Erythroblast (primary cell): ENCODE measurements around the gene PCBP3.

Experiments used
- DNase-seq, 2 experiments: peaks; one replicate each; lab custom pipeline; 2025; lab: John Stamatoyannopoulos, UW
- GATA1 ChIP-seq: IDR thresholded peaks from 2 replicates; pipeline ENCODE4 v1.6.1; 2011; ENCODE audit warnings: low read depth, mild to moderate bottlenecking, control low read depth, low read length, moderate library complexity
- POLR2A ChIP-seq: IDR thresholded peaks from 2 replicates; pipeline ENCODE4 v1.6.1; 2011; ENCODE audit warnings: mild to moderate bottlenecking, low read length

Gene PCBP3

DNA sequence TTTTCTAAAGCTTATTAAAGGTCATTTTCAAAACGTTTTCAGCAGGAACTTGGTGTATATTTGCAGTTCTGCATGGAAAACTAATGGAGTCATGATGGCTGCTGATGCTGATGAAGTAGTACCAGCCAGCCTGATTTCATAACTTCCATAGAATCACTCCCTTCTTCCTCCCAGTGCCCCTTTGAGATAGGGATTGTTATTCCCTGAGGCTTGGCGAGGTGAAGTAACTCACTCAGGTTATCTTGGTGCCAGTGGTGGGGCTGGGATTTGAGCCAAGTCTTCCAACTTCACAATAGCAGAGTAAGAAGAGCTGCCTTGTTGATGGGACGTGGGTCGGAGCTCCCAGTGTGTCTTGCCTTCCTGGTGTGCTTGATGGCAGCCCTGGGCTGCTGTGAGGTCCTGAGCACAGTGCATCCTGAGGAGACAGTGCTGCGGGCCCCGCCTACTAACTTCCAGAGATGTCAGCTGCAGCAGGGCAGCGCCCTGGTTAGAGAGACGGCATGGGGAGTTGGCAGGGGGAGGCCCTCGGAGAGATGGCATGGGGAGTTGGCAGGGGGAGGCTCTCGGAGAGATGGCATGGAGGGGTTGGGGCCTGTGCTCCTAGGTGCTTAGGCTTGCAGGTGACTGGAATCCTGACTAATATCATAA is 92.6 kb downstream of the PCBP3 start:
- no peak for TF ChIP-seq POLR2A
- TF ChIP-seq GATA1: no peak
- DNase-seq: no peak

DNA sequence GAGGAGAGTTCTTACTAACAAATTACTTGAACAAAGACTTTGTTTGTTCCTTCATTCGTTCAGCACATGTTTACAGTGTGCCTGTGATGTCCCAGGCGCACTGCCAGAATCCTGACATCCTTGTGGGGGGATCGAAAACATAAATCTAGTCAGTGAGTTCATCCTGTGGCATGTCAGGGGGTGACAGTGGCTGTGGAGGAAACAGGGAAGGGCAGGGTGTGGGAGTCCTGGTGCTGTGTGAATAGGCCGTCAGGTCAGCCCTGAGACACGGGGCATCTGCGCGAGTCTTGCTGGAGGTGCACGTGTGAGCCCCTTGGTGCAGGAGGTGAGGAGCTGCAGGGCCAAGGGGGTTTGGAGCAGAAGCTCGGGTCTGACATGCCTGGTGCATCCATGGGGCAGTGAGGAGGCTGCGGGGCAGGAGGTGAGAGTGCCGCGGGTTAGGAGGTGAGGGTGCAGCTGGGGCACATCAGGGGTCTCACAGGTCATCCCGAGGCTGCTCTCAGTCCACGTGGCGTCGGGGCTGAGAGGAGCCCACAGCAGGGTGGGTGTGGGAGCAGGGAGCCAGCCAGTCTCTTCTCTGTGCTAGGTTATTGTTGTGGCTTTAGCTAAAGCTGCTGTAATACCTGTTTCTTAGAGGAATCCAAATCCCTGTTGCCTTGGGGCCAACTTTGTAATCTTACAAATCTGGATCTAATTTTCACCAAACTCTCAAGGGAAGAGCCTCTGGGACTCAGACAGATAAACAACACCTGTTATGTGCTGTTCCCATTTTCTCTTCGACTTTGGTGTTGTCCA is 93.4 kb downstream of the PCBP3 start:
- no peak for DNase-seq
- TF ChIP-seq POLR2A: no peak
- no peak for TF ChIP-seq GATA1

DNA sequence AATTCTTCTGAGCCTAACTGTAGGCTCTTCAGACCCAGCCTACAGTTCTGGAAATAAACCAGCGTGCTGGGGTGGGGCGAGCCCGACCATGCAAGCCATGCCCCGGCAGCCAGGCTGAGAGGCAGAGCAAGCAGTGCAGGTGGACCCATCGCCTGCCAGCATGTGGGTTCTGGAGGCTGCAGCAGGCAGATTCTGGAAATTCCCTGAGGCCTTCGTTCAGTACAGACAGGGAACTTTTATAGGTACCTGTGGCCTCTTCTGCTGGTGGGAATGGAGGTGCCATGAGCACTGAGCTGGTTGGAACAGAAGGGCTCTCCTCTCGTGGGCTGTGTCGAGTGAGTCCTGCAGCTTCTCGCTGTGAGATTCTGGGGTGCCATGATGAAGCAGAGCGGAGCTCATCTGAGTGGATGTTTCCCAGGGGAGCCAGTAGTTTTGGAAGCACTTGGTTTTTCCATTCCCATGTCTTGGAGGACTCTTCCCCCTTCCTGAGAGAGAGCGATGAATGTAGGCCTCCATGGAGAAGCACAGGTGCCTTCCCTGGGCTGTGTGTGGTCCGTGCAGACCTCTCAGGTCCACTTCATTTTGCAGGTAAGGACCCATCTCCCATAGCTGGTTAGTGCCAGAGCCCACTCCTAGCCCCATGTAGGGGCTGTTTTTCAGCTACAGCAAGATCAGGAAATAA is 94.1 kb downstream of the PCBP3 start:
- no peak for DNase-seq
- TF ChIP-seq GATA1 (no peak), POLR2A (no peak)

DNA sequence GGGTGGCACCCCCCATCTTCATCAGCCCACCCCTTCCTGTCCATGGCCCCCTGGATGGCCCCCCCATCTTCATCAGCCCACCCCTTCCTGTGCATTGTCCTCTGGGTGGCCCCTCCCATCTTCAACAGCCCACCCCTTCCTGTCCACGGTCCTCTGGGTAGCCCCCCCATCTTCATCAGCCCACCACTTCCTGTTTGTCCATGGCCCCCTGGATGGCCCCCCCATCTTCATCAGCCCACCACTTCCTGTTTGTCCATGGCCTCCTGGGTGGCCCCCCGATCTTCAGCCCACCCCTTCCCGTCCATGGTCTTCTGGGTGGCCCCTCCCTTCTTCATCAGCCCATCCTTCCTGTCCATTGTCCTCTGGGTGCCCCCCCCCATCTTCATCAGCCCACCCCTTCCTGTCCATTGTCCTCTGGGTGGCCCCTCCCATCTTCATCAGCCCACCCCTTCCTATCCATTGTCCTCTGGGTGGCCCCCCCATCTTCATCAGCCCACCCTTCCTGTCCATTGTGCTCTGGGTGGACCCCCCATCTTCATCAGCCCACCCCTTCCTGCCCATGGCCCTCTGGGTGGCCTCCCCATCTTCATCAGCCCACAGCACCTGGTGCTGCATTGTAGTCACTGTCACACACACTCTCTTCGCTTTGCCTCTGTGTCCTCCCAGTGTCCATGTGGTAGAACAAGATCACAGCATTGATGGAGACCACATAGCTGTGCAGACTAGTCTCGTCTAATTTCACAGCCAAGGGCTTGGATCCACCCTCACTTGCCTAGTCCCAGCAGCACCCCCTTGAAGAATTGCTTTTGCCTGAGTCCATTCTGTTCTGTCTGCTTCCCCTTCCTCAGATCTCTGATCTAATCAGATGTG is 95.9 kb downstream of the PCBP3 start:
- DNase-seq: no peak
- no peak for TF ChIP-seq POLR2A
- TF ChIP-seq GATA1: no peak

DNA sequence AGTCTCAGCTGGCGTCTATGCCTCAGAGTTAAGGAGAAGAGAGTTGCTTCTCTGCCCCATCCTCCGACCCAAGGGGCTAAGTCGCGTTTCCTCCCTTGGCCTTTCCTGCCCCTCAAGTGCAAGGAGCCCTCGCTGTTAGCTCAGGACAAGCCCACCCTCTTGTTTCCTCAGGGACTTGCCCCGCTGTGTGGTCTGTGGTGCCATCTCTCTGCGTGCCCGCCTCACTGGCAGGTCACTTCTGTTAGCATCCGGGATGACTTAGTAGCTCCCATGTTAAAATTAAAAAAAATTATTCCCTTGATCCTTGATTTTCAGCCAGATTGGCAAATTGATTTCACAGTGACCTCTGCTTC is 96.5 kb downstream of the PCBP3 start:
- TF ChIP-seq GATA1 (no peak), POLR2A (no peak)
- DNase-seq: no peak

DNA sequence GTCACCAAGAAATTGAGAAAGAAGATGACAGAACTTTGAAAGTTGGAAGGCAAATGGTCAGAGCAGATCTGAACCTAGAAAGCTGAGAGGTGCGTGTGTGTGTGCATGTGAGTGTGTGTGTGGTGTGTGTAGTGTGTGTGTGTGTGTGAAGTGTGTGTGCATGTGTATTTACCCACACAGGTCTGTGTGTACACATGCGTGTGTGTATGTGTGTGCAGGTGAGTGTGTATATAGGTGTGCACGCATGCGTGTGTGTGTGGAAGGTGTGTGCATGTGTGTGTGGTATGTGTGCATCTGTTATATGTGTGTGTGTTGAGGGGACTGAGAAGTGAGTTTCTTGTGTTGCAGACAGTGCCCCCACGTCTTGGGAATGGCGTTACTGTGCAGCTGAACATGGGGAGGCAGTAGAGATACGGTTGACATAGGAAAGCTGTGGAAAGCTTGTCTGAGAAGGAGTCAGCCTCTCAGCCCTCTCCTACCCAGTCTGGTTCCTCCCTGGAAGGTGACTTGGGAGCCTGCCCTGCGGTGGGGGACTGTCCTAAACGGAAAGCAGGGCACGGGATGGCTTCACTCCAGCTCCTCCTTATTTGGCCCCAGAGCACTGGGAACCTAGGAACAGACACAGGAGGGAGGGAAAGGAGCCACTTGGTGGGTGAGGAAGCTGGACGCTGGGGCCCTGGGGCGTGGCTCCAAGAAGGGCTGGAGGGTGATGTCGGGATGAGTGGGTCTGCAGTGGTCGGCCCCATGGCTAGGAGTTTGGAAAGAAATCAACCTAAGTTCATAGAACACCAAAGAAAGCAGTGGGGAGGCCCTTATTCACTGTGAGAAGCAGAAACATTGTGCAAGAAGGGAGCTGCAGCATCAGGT is 97.2 kb downstream of the PCBP3 start:
- TF ChIP-seq GATA1 (no peak), POLR2A (no peak)
- DNase-seq: no peak

DNA sequence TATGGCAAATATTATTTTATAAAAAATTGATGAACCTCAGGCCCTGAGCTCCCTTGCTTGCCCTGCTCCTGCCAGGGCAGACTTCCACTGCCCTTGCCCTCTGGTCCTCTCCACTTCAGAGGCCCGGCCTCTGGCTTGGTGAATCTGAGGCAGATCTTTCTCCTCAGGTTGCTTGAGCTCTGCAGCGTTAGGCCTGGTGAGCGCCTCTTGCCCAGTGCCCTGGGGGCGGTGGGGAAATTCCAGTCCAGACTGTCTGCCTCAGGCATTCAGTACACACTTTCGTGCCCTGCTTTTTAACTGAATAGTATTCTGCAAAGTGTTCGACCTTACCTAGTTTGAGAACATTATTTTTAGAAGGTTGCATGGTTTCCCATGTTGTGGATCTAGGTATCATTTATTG is 98.2 kb downstream of the PCBP3 start:
- no peak for DNase-seq
- TF ChIP-seq GATA1: no peak
- no peak for TF ChIP-seq POLR2A

DNA sequence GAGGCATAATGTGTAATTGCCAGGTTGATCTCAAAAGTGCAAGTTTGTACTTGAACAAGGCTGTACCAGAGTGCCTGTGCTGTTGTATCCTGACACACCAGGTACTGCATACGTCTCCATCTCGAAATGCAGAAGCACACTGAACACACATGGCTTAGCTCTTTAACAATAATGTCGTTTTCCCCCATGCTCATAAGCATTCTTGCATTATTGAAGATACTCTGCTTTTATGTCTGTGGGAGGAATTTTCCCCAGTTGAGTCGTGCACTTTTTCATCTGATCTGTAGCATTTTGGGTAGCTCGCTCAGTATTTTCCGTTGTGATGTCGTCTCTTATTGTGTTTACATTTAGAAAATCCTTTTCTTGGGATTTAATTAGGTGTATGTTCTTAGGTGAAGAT is 98.7 kb downstream of the PCBP3 start:
- TF ChIP-seq POLR2A (no peak), GATA1 (no peak)
- no peak for DNase-seq

DNA sequence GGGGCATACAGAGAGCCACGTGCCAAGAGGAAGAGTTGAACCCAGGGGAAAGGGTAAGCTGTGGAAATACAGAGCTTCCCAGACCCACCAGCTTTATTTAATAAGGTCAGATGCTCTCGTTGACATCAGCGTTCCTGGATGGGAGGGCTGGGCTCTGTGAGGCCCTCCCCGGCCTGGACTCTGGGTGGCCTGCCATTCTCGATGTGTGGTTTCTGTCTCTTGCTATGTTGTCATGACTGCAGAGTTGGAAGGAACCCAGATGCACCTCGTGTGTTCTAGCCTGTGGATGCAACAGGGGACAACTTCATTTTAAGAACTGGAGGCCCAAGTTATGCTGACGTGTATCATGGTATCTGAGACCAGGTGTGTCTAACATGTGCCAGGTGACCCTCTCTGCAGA is 101.7 kb downstream of the PCBP3 start:
- no peak for DNase-seq
- TF ChIP-seq POLR2A (no peak), GATA1 (no peak)

DNA sequence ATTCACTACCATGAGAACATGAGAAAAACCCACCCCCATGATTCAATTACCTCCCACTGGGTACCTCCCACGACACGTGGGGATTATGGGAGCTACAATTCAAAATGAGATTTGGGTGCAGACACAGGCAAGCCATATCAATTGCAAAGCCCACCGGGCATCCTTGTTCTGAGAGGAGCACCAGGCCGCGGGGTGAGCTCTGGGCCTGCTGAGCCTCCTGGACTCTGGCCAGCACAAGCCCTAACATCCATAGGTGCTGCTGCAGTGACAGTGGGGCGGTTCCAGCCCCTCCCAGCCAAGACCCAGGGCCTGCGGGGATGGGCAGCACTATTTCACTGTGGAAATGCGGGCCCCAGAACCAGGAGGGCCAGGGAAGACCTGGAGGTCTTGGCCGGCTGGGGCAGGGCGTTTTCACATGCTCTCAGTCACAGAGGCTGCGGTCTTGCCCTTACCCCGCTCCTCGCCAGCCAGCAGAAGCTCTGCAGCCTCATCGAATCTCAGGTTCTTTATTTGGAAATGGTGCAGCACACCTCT is 103.8 kb downstream of the PCBP3 start:
- DNase-seq: no peak
- TF ChIP-seq GATA1 (no peak), POLR2A (no peak)

DNA sequence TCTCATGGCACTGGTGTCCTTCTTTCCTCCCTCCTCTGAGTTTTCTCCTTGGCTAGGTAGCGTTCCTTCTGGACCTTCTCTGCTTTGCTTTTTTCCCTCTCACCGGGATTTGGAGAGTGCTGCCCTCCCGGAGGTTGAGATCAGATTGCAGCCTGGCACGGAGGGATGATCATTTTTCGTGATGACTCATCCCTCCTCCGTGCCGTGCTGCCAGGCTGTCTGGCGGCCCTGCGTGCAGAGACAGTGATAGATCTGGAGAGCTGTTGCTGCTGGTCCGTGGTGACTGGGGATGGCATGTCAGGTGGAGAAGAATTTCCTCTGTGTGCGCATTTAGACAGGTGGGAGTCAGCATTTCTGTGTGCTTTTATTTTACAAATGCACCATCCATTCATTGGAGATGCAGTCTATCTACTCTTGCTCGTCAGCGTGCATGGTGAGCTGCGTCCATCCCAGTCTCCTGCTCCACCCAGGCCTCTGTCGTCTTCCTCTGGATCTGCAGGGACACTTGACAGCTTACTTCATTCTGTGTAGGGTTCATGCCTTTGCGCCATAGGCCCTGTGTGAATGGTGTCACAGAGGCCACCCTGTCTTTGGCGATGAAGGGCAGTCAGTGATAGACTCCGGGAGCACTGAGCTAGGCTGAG is 104.4 kb downstream of the PCBP3 start:
- TF ChIP-seq GATA1 (no peak), POLR2A (no peak)
- no peak for DNase-seq

DNA sequence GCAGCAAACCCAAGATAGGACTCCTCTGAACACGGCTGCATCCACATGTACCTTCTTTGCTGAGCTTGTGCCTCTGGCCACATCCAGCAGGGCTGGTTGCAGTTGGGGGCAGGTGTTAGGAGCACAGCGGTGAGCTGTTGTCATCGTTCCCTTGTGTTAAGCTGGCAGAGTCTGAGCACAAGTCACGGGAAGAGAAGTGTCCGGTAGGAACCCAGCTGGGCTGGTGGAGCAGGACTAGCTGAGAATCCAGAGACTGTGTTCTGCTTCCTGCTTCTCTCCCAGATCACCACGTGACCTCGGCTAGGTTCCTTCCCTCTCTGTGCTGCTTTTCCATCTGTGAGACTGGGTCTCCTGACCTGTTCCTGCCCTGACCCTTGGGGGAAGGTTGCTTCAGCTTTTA is 105.1 kb downstream of the PCBP3 start:
- no peak for DNase-seq
- TF ChIP-seq POLR2A (no peak), GATA1 (no peak)

DNA sequence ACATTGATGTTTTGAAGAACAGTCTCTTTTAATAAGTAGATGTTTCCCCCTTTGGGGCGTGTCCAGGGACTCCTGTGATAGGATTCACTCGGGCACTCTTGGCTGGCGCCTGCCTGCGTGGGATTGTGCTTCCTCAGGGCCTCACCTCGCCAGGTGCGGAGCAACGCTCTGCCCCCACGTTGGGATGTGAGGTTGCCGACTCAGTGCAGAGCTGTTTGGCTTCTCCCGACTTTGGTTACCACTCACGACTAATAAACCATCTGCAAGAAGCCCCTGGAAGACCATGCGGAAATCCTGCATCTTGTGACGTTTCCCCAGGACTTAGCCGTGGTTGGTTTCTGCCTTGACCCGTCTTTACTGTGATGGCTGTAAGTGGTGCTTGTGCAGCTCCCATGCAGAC is 106.4 kb downstream of the PCBP3 start:
- TF ChIP-seq GATA1 (no peak), POLR2A (no peak)
- DNase-seq: no peak
